ENCODE data around the gene NRP2. TPM values are rescaled to one million over a fixed set of nuclear protein-coding genes. Genes with fewer than 3 reads are reported as not detected.

NRP2 gene
- total RNA-seq, 1 experiment from 2014 or later, result 18.3 TPM

- ChIA-PET POLR2A (ENCODE audit: unreplicated experiment) (interaction anchor here (0.6 kb wide), 1 partner anchor 1516 kb away, joined by 4 read pairs; no protein-coding TSS in a partner anchor), CTCF (interaction anchor here (0.6 kb wide), 1 partner anchor 8 kb away, joined by 5 read pairs; no protein-coding TSS in a partner anchor)
- BruUV-seq (replicated peaks), result no TSS peak
- Histone ChIP-seq H3K9me2 (replicated peaks; ENCODE audit: low read length) (no peaks in the 10 kb centered on the region), H3K27ac (ENCODE audit: low read length) (no peak overlapping the region), H3K27me3 (ENCODE audit: low read length) (peaks cover 17% of the 10 kb centered on the region; the same call in 1 of the 2 replicates), H3K36me3 (ENCODE audit: low read depth, low read length) (no peaks in the 10 kb centered on the region), H3F3A (ENCODE audit: low read length, unreplicated experiment) (no peaks in the 10 kb centered on the region), H4K20me1 (ENCODE audit: low read length) (no peaks in the 10 kb centered on the region), H3K9ac (ENCODE audit: low read length) (no peak overlapping the region), H3K79me2 (ENCODE audit: low read length) (no peaks in the 10 kb centered on the region), H3K4me2 (ENCODE audit: low read length) (no peak overlapping the region), H2AFZ (ENCODE audit: low read length) (no peak overlapping the region), H3K9me3 (ENCODE audit: low read length) (no peaks in the 10 kb centered on the region), H3K4me3 (ENCODE audit: low read length) (no peak overlapping the region), H3K4me1 (ENCODE audit: insufficient read depth, low read length) (no peaks in the 10 kb centered on the region)
- intact Hi-C loops (cut with micrococcal nuclease), result no loop called here
- ATAC-seq (no peak), DNase-seq (peak; percentile 25)
- no peak for TF ChIP-seq EZH2 (IDR thresholded peaks at IDR 0.05; ENCODE audit: low read length, unreplicated experiment)
- TF ChIP-seq CTCF (conservative IDR thresholded peaks at IDR 0.05; ENCODE audit: low read depth, low read length), result no peak
- TF ChIP-seq EZH2phosphoT487 (IDR thresholded peaks at IDR 0.05; ENCODE audit: borderline replicate concordance, low read length), result no peak
Measured at GRCh38 chr2:205822579-205822978, 140.3 kb downstream of the NRP2 start.

GRCh38 chr2:205827809-205828365 is 145.6 kb downstream of the NRP2 start:
- Histone ChIP-seq H2AFZ (ENCODE audit: low read length) (no peak overlapping the region), H3K9me3 (ENCODE audit: low read length) (no peaks in the 10 kb centered on the region), H3F3A (ENCODE audit: low read length, unreplicated experiment) (no peaks in the 10 kb centered on the region), H3K4me2 (ENCODE audit: low read length) (no peak overlapping the region), H3K79me2 (ENCODE audit: low read length) (no peaks in the 10 kb centered on the region), H3K27ac (ENCODE audit: low read length) (no peak overlapping the region), H3K9ac (ENCODE audit: low read length) (no peak overlapping the region), H3K9me2 (replicated peaks; ENCODE audit: low read length) (no peaks in the 10 kb centered on the region), H3K36me3 (ENCODE audit: low read depth, low read length) (no peaks in the 10 kb centered on the region), H4K20me1 (ENCODE audit: low read length) (no peaks in the 10 kb centered on the region), H3K4me1 (ENCODE audit: insufficient read depth, low read length) (no peaks in the 10 kb centered on the region), H3K27me3 (ENCODE audit: low read length) (peaks cover 17% of the 10 kb centered on the region; the same call in 1 of the 2 replicates), H3K4me3 (ENCODE audit: low read length) (no peak overlapping the region)
- TF ChIP-seq EZH2 (IDR thresholded peaks at IDR 0.05; ENCODE audit: low read length, unreplicated experiment) (no peak), CTCF (conservative IDR thresholded peaks at IDR 0.05; ENCODE audit: low read depth, low read length) (no peak)
- intact Hi-C loops (cut with micrococcal nuclease), result no loop called here
- ATAC-seq (no peak), DNase-seq (no peak)
- ChIA-PET POLR2A (ENCODE audit: unreplicated experiment) (no interaction called here), CTCF (no interaction called here)
- BruUV-seq (replicated peaks), result no TSS peak

GRCh38 chr2:205833864-205834263 is 151.6 kb downstream of the NRP2 start:
- no peaks in the 10 kb centered on the region for H3F3A ChIP-seq (ENCODE audit: low read length, unreplicated experiment)
- ChIA-PET CTCF (no interaction called here), POLR2A (ENCODE audit: unreplicated experiment) (no interaction called here)
- H4K20me1 ChIP-seq (ENCODE audit: low read length), result no peaks in the 10 kb centered on the region
- no peaks in the 10 kb centered on the region for H3K9me2 ChIP-seq (replicated peaks; ENCODE audit: low read length)
- no peak for DNase-seq
- peaks cover 38% of the 10 kb centered on the region for H3K27me3 ChIP-seq (ENCODE audit: low read length)
- no peak overlapping the region for H3K27ac ChIP-seq (ENCODE audit: low read length)
- H3K4me1 ChIP-seq (ENCODE audit: insufficient read depth, low read length), result no peaks in the 10 kb centered on the region
- H3K4me2 ChIP-seq (ENCODE audit: low read length), result no peak overlapping the region
- TF ChIP-seq CTCF (conservative IDR thresholded peaks at IDR 0.05; ENCODE audit: low read depth, low read length) (no peak), EZH2 (IDR thresholded peaks at IDR 0.05; ENCODE audit: low read length, unreplicated experiment) (no peak), EZH2phosphoT487 (IDR thresholded peaks at IDR 0.05; ENCODE audit: borderline replicate concordance, low read length) (no peak)
- no peak overlapping the region for H3K9ac ChIP-seq (ENCODE audit: low read length)
- H2AFZ ChIP-seq (ENCODE audit: low read length), result no peak overlapping the region
- no TSS peak for BruUV-seq (replicated peaks)
- intact Hi-C loops (cut with micrococcal nuclease), result no loop called here
- no peaks in the 10 kb centered on the region for H3K79me2 ChIP-seq (ENCODE audit: low read length)
- H3K4me3 ChIP-seq (ENCODE audit: low read length), result no peak overlapping the region
- no peaks in the 10 kb centered on the region for H3K9me3 ChIP-seq (ENCODE audit: low read length)
- no peak for ATAC-seq
- no peaks in the 10 kb centered on the region for H3K36me3 ChIP-seq (ENCODE audit: low read depth, low read length)
